Activated CD8-positive, alpha-beta memory T cell treated with anti-CD3 and anti-CD28 coated beads, Interleukin-2, amount 50 U/mL, for 1 hour (primary cell): Measurements from ENCODE around the gene PCYT1A.
"Not testable (repeated sequence)": the region's sequence is repeated elsewhere in the genome, so short reads cannot be mapped to it uniquely, and the experiment has no call there.

Source experiments
- DNase-seq: peaks from one replicate; pipeline ENCODE4 v3.0.0-alpha.2; 2020; ENCODE audit errors: extremely low read depth

Gene PCYT1A

DNA sequence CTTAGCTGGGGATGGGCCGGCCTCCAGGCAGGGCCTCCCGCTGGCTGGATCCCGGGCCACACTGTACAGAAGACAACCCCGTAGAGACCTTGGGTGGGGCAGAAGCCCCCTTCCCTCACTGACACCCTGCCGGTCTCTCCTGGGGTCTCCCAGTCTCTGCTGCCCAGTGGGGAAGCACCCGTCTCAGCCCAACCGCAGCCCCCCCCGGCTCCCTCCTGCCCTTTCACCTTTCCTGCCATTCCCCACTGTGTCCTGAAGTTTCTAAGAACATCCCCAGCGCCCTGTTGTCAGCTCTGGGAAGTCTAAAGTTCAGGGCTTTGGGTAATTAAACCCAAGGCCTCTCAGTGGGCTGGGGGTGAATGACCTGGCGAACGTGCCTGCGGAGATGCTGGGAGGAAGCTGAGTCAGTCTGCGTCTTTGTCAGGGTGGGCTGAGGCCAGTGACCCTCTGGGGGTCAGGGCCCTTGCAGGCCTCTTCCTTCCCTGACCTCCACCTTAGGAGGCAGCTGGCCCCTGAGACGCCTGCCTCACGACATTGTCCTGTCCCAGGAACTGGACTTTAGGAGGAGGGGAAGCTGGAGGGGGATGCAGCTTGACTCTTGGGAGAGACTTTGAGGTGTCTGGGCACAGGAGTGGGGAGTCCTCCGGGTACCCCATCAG is 72.6 kb downstream of the PCYT1A start:
- DNase-seq, result no peak

GRCh38 chr3:196210673-196211556 is 76.6 kb downstream of the PCYT1A start, which contains the start of gene ZDHHC19:
Gene ZDHHC19, minus strand, starts transcription at chr3:196211400. Its CDS starts 85 bp downstream, at chr3:196211315.
- no peak for DNase-seq

GRCh38 chr3:196209944-196210672 is 77.4 kb downstream of the PCYT1A start:
- not testable (repeated sequence) for DNase-seq

DNA sequence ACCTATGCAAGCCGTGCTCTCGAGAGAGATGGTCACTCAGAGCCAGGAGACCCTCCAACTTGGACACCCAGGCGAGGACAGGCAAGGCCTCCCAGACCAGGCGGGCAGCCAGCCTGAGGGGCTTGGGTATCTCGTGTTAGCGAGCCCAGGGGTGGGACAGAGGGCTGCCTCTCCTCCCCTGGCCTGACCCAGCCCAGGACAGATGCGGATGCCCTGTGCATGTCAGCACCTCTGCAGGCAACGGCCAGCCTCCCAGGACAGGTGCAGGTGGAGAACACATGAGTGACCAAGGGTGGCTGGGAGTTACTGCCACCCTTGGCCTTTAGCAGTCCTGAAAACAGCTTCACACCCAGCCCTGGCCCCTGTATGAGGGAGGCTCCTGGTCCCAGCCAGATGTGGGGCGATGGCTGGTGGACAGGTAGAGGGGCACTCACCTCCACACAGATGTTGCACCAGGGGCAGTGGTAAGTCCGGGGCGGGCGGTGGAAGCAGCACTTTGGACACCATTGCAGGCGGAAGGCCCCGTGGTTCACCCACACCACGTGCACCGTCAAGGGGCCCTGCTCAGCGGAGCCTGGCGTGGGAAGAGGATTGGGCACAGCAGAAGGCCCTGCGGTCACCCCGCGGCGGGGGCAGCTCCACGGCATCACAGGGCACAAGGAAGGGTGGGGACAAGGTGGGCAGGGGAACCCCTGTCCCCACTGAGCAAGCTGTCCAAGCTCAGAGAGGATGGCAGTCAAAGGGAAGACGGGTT is 78.4 kb downstream of the PCYT1A start:
- no peak for DNase-seq

GRCh38 chr3:196207833-196208607 is 79.5 kb downstream of the PCYT1A start:
- DNase-seq, result peak; percentile 42

DNA sequence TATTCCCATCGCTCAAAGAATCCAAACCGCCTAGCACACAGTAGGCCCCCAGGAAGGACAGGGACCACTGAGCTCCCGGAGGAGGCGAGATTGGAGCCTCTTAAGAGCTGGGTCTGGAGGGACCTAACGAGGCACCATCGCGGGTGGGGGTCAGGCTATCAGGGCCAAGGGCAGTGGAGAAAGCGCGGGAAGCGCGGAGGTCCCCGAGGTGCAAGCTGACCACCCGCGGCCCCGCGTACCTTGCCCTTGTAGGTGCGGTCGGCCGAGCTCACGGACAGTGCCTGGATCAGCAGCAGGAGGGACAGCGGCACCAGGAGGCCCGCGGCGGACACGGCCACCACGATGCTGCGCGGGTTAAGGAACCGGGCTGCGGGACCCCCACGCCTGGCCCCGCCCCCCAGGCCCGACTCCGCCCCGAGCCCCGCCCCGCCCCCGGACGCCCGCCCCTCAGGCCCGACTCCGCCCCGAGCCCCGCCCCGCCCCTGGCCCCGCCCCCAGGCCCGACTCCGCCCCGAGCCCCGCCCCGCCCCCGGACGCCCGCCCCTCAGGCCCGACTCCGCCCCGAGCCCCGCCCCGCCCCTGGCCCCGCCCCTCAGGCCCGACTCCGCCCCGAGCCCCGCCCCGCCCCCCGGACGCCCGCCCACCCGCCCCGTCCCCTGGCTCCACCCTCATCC is 80.2 kb downstream of the PCYT1A start:
- no peak for DNase-seq

DNA sequence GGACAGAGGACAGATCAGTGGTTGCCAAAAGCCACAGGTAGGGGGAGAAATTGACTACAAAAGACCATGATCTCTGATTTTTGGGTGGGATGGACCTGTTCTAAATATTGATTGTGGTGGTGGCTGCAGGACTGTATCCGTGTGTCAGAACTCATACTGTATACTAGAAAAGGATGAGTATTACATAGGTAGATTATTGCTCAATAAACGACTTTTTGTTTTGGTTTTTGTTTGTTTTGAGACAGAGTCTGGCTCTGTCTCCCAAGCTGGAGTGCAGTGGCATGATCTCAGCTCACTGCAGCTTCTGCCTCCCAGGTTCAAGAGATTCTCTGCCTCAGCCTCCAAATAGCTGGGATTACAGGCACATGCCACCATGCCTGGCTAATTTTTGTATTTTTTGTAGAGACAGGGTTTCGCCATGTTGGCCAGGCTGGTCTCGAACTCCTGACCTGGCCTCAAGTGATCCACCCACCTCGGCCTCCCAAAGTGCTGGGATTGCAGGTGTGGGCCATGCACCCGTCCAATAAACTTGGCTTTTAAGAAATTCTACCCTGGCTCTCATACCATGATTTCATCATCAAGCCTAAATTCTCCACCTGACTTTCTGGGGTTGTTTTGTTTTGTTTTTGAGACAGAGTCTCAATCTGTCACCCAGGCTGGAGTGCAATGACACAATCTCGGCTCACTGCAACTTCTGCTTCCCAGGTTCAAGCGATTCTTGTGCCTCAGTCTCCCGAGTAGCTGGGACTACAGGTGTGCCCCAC is 81.9 kb downstream of the PCYT1A start:
- DNase-seq, result not testable (repeated sequence)

- no peak for DNase-seq
Measured at GRCh38 chr3:196203846-196204245, 83.7 kb downstream of the PCYT1A start.

DNA sequence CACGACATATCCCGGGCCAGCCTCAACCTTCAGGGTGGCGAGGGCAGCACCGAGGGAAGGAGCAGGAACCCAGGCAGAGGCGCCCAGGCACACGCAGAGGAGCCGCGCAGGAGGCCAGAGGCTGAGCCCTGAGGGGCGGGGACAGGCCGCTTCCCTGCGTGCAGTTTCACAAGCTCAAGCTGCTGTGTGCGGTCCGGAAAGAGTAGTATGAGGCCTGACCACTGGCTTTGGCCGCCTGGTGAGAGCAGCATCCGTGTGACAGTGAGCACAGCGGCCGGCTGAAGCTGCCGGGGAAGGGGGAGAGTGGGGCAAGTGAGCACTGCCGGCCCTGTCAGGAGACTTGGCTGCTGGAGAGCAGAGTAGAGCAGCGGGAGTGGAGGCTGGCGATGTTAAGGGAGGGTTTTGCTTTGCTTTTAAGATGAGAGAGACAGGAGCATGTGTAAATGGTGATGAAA is 85.0 kb downstream of the PCYT1A start:
- no peak for DNase-seq

DNA sequence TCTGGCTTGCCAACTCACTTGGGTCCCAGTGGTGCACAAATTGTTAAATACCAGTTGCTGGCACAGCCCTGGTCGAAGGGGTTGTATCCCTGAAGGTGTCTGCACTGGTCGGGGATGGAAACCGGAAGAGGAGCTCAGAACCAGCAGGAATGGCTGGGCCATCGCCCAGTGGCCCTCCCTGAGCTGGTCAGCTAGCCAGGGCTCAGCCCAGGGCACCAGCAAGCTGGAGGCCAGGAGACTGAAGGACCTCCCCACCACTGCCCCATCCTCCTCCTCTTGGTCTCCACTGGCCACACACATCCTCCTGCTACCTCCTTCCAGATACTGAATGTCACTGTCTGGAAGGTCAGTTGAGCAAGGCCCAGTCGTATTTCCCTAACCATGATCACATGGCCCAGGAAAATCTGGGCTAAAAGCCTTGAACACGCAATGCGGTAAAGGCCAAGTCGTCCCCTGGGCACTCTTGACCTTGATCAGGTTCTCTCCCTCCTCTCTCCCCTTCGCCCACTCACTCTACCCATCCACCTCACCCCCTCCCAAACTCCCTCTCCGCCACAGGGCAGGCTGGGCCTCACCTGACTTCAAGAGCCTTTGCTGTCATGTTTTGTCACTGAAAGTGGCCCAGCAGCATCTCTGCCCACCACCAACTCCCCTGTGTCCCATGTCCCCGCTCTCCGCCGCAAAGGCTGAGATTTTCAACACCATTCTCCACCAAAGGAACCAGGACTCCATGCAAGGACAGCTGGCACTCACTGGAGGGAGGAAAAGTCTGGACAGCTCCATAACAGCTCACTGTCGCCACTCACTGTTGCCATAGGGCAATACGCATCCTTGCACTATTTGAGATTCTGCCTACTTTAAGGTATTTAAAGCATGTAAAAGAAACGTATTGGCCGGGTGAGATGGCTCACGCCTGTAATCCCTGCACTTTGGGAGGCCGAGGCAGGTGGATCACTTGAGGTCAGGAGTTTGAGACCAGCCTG is 88.5 kb downstream of the PCYT1A start:
- no peak for DNase-seq

GRCh38 chr3:196198081-196198675 is 89.3 kb downstream of the PCYT1A start:
- no peak for DNase-seq

DNA sequence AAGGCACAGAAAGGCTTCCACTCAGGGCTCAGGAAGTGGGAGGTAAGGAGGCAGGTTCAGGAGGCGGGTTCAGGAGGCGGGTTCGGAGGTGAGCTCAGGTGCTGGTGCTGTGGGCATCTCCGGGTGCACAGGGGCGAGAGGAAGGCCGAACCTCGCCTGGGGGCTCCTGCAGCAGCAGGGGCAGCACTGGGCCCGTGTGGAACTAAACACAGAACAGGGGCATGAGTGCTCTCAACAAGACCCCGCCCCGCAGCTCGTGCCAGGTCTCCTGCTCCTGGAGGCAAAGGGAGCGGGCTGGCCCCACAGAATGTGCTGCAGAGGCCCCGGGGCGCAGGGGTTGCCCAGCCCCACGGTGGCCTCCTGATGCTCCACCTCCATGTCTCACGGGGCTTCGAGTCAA is 90.0 kb downstream of the PCYT1A start:
- DNase-seq, result no peak

DNA sequence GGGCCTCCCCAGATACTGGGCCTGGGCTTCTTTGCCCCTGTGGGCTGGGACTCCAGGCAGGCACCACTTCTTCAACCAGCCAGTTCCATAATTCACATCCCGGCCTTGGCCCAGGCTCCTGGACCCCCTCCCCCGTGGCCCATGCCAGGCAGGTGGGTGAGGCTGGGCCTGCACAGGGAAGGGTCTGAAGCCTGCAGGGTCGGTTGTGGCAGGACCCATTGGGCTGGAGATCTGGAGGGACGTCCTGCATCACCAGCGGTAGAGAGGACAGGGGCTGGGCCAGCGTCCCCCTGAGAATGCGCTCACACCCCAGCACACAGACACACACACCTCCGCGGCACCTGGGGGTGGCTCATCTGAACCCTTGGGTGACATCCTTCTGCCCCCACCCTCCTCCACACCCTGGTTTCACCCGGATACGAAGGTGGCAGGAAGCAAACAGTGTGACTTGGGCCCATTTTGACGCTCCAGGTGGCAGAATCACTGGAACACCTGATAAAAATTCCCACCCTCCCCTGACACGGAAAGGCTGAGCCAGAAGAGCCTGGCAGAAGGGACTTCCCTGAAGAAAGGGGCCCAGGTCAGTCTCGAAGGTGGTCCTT is 91.8 kb downstream of the PCYT1A start:
- DNase-seq, result no peak

DNA sequence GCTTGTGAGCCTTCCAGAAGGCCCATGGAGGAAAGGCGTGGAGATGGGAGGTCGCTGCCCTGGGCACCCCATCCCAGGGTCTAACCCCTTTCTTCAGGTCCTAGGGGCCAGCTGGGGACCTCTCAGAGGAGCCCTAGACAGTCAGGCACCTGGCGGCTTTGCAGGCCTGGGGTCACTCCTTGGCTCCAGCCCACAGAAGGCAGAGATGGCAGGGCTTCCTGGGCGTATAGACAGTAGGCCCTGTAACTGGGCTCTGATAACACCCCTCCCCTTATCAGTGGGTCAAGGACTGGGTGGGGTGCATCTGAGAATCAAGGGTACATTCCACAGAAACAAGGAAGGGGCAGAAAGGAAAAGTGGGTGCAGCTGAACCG is 93.0 kb downstream of the PCYT1A start:
- no peak for DNase-seq

DNA sequence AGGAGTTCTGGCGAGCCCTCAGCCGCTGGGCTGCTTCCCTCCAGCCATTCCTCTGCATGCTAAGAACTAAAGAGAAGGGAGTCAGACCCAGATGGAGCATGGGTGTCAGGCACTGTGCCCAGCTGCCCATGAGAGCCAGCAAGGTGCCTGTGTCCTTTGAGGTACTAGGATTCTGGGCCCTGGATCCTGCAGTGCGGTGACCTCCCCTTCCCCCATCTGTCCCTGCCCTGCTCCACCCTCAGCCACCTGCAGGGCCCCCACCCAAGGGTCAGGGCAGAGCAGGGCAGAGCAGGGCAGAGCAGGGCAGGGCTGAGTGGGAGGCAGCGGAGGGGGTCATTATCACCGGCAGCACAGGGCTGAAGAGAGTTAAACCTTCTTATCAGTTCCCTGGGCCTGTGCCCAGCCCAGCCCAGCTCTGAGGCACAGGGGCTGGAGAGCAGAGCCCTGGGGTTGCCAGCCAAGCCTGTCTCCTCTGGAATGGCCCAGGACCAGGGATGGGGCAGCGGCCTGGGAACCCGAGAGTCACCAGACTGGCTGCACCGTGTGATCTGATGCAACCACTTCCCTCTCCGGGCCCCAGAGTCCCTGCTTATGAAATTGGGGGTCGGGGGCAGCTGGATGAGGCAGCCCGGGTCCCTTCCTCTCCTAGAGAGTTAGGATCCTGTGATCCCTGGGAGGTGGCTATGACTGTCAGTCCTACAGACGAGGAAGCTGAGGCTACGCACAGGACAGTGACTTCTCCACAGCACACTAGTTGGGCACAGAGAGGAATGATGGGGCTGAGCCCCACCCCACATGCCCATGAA is 93.6 kb downstream of the PCYT1A start:
- DNase-seq, result no peak

GRCh38 chr3:196193133-196193735 is 94.3 kb downstream of the PCYT1A start:
- no peak for DNase-seq
